ENCODE data around the gene SULF2. TPM values are rescaled to one million over a fixed set of nuclear protein-coding genes. Genes with fewer than 3 reads are reported as not detected.

Gene SULF2
- total and polyA plus RNA-seq, 2 of the 4 experiments (the other 2 are of a cell fraction), result 0.54 to 0.77 TPM

DNA sequence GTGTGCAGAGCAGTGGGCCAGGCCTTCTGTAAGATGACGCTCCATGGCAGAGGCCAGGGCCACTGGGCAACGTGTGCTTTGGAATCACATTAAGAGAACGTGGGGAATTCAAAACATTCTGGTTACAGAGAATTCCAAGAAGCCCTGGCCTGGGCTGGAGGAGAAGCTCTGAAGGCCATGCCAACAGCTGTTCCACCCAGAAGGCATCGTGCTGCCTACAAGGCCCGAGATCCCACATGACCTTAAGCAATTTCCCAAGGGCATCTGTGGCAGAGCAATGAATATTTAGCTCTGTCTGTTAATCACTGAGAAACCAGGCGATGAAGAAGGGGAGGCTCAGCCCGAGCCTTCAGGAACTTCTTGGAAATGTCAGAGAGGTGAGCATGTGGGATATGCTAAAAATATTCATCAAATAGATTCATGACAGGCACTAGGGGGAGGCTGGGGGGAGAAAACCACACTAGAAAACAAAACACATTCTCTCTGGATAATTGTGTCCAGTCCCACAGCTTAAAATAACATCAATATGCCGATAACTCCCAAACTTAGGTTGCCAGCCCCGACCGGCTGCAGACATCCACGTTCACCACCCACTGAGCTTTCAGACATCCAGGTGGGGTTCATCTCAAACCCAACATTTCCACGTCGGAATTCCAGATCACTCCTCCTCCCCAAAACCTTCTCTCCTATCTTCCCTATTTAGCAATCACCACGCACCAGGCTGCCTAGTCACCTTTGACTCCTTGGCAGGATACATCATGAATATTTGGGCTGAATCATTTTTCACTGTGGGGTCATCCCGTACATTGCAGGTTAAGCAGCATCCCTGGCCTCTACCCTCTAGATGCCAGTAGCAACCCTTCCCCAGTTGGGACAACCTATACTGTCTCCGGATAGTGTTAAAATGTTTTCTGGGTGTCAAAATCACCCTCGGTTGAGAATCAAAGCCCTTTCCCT lies 6.6 kb downstream of the SULF2 start:
- TF ChIP-seq CHD1 (IDR thresholded peaks at IDR 0.05; ENCODE audit: low read depth, low read length) (no peak), NFE2L2 (IDR thresholded peaks at IDR 0.05; ENCODE audit: low read depth, low read length) (no peak), MAZ (IDR thresholded peaks at IDR 0.05; ENCODE audit: borderline replicate concordance, low read depth, low read length) (no peak), SMC3 (IDR thresholded peaks at IDR 0.05; ENCODE audit: low read depth, low read length) (no peak), RAD21 (IDR thresholded peaks at IDR 0.05; ENCODE audit: low read length) (no peak), FOS (IDR thresholded peaks at IDR 0.05; ENCODE audit: low read depth, low read length) (no peak), RCOR1 (IDR thresholded peaks at IDR 0.05; ENCODE audit: insufficient replicate concordance, low read length) (no peak)
- TF ChIP-seq, protein P1, sequence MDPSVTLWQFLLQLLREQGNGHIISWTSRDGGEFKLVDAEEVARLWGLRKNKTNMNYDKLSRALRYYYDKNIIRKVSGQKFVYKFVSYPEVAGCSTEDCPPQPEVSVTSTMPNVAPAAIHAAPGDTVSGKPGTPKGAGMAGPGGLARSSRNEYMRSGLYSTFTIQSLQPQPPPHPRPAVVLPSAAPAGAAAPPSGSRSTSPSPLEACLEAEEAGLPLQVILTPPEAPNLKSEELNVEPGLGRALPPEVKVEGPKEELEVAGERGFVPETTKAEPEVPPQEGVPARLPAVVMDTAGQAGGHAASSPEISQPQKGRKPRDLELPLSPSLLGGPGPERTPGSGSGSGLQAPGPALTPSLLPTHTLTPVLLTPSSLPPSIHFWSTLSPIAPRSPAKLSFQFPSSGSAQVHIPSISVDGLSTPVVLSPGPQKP (IDR thresholded peaks at IDR 0.05; ENCODE audit: borderline replicate concordance, low read depth, low read length), result no peak
- Histone ChIP-seq H3K79me1 (ENCODE audit: low read depth in 1 of 2, low read length in 2 of 2) (no peaks in the 10 kb centered on the region), H3K4me3 (ENCODE audit: insufficient read depth, low read depth, low read length) (no peak overlapping the region), H2BK20ac (ENCODE audit: low read depth, low read length) (no peak overlapping the region), H3K18ac (ENCODE audit: low read depth, low read length) (no peak overlapping the region), H2AK5ac (ENCODE audit: low read depth, low read length) (no peak overlapping the region), H3K56ac (ENCODE audit: extremely low read depth, insufficient read depth, low read length) (no peak overlapping the region), H3K9ac (ENCODE audit: low read depth, low read length) (no peak overlapping the region), H3K23ac (ENCODE audit: low read depth, low read length) (no peak overlapping the region), H4K20me1 (ENCODE audit: insufficient read depth, low read length) (no peaks in the 10 kb centered on the region), H3K9me3 (ENCODE audit: control insufficient read depth, insufficient read depth, low read length) (peaks cover 8% of the 10 kb centered on the region; the same call in 1 of the 2 replicates), H4K8ac (ENCODE audit: low read depth in 2 of 2, low read length in 2 of 2) (no peak overlapping the region), H3K36me3 (ENCODE audit: control insufficient read depth, insufficient read depth, low read length) (no peaks in the 10 kb centered on the region), H3K4ac (ENCODE audit: low read depth, low read length) (no peak overlapping the region), H2BK120ac (ENCODE audit: low read depth, low read length) (no peak overlapping the region), H2BK15ac (ENCODE audit: low read depth, low read length) (no peak overlapping the region), H2AFZ (replicated peaks; ENCODE audit: low read length, poor library complexity) (no peak overlapping the region), H3K14ac (replicated peaks; ENCODE audit: low read depth, low read length) (no peak overlapping the region), H2BK5ac (ENCODE audit: low read depth, low read length, poor library complexity, severe bottlenecking) (no peak overlapping the region), H3K27ac (ENCODE audit: insufficient read depth, low read length) (no peak overlapping the region), H3K27me3 (ENCODE audit: control insufficient read depth, insufficient read depth, low read length) (peaks cover 13% of the 10 kb centered on the region), H4K91ac (ENCODE audit: insufficient read depth, low read depth, low read length) (no peak overlapping the region), H4K5ac (ENCODE audit: low read depth, low read length) (no peak overlapping the region), H3K4me2 (ENCODE audit: low read depth, low read length) (no peak overlapping the region), H2AK9ac (replicated peaks; ENCODE audit: low read depth, low read length, poor library complexity) (no peak overlapping the region), H3K9me1 (ENCODE audit: insufficient read depth, low read length) (no peaks in the 10 kb centered on the region), H3K4me1 (ENCODE audit: control insufficient read depth, insufficient read depth, low read length) (no peaks in the 10 kb centered on the region)
- in situ Hi-C loops (cut with MboI; ENCODE audit: low sequenced_read_pairs) (no loop called here), intact Hi-C loops (cut with micrococcal nuclease) (no loop called here), dilution Hi-C loops (cut with HindIII; ENCODE audit: low sequenced_read_pairs, unreplicated experiment) (no loop called here)
- ChIA-PET POLR2A (ENCODE audit: unreplicated experiment) (no interaction called here), CTCF (no interaction called here)
- no peak for ATAC-seq (ENCODE audit: low read depth)
- no TSS peak for BruUV-seq (replicated peaks)
- DNase-seq, result no peak
- 55% methylated on average over 7 of the region's 17 CpGs; no CpG with 5 or more reads in 1 of the 2 experiments for WGBS, 2 experiments (ENCODE audit: extremely low coverage in 2 of 2, insufficient read length in 1 of 2)

Data from IMR-90 (cell line).